DMS53 treated with DMSO at 0.1 percent for 48 hours (cell line): ENCODE results near the gene ARMC6.

ENCODE experiments used
- DNase-seq: peaks from one replicate; lab custom pipeline; 2025; ENCODE audit not compliant: unreplicated experiment; lab: John Stamatoyannopoulos, UW

ARMC6 gene

GRCh38 chr19:19033426-19034203 is at the start of gene ARMC6, which contains the start of gene SUGP2:
Gene ARMC6, plus strand, starts transcription at chr19:19033603. Its CDS starts 607 bp downstream, at chr19:19034210.
Gene SUGP2, minus strand, starts transcription at chr19:19033517. Its CDS starts 2,446 bp downstream, at chr19:19031071.
- peak; percentile 79 for DNase-seq

DNA sequence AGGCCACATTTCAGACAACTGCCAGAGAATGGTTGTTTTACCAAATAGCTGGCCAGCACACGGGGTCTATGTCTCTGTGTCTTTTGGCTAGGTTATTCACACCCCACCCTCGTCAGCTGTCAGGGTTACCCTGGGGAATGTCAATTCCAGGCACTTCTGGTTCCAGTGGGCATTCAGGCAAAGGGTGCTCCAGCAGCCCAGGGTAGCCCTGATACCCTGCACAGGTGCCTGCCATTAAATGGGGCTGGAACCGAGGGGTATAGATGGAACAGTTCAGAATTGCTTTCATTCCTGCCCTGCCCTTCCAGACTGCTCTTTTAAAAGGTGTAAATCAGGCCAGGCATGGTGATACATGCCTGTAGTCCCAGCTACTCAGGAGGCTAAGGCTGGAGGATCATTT is 49.2 kb upstream of the ARMC6 start:
- no peak for DNase-seq

DNA sequence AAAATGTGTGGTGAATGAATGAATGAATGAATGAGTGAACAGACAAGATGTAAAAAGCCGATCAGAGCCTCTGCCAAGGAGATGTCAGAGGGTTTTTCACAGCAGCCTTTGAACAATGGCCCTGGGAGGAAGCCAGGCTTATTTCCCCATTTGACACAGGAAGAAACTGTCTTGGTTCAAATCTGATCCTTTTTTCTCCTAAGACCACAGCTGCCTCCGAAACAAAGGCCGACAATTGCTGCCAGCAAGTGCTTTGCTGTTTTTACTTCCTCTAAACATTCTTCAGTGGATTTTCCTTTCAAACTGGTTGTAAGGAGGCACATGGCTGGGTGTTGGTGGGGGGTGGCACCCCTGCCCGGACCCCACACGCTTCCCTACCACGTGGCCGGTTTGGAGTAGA is 48.1 kb upstream of the ARMC6 start:
- DNase-seq = no peak

DNA sequence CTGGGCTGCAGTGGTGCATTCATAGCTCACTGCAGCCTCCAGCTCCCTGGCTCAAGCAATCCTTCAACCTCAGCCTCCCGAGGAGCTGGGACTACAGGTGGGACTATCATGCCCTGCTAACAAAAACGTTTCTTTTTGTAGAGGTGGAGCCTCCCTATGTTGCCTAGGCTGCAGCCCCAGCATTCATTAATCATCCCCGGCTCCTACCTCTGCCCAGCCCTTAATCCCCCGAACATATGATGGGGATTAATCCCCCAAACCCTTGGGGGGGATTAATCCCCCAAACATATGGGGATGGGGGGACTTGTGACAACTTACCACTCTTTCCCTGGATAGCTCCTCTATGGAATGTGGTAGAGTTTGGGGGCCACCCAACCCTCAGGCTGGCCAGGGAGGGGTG is 45.9 kb upstream of the ARMC6 start:
- DNase-seq = no peak

- no peak for DNase-seq
Measured at GRCh38 chr19:18989316-18989715, 44.1 kb upstream of the ARMC6 start.

DNA sequence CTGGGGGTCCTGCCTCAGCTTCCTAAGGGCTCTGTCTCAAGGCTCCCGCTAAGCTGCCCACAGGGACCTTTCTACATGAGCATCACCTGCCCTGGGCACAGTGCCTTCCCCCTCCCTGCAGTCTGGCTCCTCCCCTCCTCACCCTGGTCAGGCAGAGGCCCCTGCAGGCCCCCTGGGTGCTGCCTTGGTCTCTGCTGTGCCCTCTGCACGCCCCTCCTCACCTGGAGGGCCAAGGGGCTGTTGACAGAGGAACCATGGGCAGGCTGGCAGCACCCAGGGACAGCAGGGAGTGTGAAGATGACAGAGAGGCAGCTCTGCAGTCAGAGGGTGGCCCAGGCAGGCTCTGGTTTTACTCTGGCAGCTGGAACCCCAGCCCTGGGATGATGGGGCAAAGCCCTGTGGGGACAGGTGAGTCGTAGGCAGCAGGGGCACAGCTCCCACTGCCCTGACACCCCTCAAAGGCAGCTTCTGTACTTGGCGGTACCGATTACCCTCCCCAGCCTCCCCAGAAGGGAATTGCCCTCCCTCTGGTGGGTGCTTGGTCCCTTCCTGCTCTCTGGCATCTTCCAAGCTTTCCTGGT is 43.2 kb upstream of the ARMC6 start:
- no peak for DNase-seq

- DNase-seq = no peak
Measured at GRCh38 chr19:18991006-18991405, 42.4 kb upstream of the ARMC6 start.

DNA sequence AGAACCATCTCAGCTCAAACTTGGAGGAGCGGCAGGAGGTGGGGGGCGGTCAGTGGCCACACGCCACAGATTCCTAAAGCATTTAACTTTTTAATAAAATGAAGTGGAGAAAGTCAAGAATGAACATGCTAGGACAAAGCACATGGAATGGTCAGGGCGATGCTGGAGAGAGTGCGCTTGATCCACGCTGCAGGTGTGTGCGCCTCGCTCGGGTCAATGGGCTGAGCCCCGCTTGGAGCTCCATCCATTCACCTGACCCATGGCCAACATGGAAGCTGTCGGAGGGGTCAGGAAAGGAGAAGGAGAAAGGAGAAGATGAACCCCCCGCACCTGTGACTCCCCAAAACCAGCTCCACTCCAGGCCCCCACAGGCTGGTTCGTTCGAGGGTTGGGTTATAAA is 41.9 kb upstream of the ARMC6 start:
- no peak for DNase-seq

DNA sequence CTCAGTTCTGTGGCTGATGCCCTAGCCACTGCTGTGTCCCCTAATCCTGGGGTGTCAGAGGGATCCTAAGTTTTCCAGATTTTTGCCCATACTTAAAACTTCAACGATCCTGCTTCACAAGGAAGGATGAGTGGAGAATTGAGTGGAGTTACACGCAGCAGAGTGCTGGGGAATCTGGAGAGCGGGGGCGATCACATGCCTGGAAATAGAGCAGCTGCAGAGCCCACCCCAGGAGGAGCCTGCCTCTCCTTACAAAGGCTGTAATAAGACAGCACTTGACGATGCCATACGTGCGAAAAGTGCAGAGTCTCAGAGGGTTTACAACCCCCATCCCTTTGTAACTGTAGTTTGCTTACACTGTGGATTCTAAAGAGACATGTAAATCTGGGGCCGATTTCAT is 40.7 kb upstream of the ARMC6 start:
- no peak for DNase-seq

DNA sequence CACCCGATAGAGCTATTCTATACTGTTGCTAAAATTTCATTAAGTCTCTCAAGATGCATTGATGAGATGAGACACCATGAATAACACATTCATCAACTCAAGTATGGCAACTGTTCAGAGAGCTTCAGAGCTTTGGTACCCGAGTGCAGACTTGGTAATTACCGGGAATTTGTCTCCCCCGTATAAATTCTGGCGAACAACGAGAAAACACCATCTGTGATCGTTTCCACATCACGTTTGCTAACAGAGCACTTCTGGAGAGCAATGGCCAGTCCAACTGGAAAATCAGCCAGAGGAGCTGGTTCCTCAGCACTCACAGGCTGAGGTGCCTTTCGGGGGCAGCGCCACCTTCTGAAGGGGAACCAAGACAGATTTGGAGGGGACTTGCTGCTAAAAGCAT is 40.3 kb upstream of the ARMC6 start:
- DNase-seq = no peak

DNA sequence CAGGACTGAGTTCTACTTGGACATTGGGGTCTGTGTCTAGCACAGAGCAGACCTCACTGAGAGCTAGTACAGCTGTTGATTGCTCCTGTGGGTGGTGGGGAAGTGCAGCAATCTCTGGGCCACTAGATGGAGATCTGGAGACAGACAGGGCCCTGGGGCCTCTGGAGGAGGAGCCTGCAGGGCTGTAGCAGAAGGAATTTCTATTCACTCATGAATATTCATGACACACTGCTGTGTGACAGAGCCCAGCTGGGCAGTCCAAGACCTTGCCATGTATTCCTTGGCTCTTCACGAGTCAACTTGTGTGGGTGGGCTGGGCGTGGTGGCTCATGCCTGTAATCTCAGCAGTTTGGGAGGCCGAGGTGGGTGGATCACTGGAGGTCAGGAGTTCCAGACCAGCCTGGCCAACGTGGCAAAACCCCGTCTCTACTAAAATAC is 37.6 kb upstream of the ARMC6 start:
- no peak for DNase-seq

DNA sequence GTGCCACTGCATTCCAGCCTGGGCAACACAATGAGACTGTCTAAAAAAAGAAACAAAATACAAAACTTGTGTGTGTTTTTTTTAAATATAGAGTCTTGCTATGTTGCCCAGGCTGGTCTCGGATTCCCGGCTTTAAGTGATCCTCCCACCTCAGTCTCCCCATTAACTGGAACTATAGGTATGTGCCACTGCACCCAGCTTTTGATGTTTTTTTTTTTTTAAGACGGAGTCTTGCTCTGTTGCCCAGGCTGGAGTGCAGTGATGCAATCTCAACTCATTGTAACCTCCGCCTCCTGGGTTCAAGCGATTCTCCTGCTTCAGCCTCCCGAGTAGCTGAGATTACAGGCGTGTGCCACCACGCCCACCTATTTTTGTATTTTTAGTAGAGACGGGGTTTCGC is 37.1 kb upstream of the ARMC6 start:
- no peak for DNase-seq

DNA sequence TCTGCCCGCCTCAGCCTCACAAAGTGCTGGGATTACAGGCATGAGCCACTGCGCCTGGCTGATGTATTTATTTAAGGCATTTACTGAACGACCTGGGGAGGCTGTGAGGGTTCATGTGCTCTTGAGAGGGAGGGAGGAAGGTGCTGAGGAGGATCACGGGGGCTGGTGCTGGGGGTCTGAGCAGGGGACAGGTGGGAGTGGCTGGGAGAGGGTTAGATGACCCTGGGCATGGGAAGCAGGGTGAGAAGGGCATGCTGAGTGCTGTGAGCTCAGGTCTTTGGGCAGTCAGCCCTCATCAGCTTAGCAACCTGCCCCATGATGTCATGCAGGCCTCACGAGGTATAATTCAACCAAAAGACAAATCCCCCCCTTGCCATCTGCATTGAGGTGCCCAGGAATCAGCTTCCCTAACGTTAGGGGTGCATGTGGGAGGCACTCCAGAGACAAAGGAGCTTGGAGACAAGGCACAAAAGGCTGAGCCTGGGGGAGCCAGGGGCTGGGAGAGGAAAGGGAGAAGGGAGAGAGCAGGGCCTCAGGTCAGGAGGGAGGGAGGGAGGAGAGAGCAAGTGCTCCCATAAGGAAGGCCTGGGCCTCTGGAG is 36.5 kb upstream of the ARMC6 start:
- DNase-seq = no peak

- DNase-seq = no peak
Measured at GRCh38 chr19:18998276-18998675, 35.1 kb upstream of the ARMC6 start.

GRCh38 chr19:18999016-18999758 is 34.2 kb upstream of the ARMC6 start:
- DNase-seq = no peak

DNA sequence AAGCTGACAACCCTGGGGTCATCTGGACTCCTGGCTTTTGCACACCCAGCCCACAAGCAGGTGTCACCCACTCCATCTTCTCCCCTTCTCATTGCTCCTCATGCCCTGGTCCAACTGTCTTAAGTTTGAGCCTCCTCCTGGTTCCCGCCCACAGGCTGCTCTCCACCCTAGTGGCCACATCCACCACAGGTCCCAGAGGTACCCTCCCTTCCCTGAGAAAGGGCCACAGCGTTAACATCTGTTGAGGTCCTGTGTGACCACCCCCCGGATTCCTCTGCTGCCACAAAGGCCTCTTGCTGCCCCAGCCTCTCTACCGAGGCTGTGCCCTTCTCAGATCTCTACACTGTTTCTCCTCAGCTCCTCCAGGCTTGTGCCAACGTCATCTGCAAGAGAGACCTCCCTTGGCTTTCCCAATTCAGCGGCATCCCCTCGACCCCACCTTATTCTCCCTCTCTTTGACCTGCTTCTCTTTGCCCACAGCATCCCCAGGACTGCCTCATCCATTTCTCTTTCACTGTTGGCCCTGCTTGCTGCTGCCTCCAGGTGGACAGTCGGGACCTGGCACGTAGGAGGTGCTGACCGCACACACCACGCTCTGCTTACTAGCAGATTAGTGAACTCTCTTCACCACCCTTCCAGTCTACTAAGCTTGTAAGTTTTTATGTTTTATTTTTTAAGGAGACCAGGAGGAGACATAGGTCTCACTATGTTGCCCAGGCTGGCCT is 33.3 kb upstream of the ARMC6 start:
- DNase-seq = no peak

DNA sequence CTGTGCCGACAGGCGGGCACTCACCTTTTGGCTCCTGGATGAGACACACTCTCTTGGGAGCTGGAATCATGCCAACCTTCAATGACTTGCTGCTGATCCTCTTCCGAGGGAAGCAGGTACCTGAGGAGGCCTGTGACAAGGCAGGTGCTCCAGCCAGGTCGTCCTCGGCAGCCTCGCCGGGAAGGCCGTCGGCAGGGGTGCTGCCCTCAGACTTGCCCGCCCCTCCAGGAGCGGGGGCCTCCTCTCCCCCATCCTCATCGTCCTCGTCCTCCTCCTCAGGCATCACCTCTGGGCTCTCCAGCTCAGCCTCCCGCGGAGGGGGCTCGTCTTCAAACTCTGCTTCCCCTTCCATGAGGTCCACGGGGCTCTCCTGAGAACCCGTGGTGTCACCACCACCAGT is 29.3 kb upstream of the ARMC6 start:
- DNase-seq = no peak

- DNase-seq = no peak
Measured at GRCh38 chr19:19006213-19006612, 27.2 kb upstream of the ARMC6 start.

DNA sequence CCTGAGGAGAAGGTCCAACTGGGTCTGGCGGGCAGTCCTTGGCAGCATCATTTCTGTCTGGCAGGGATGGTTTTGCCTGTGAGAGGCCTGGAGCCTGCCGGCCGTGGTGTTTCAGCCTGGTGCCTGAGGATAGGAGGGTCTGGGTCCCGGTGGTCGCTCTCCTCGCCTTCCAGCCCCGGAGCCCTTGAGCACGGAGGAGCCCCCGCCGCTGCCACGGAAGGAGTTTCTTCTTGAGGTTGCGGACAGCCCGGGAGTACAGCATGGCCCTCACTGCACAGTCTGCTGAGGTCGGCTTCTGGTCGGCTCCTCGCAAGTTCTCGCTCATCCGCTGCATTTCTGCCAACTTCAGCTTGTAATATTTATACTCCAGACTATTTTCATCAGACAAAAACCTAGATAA is 23.5 kb upstream of the ARMC6 start:
- no peak for DNase-seq

GRCh38 chr19:19010551-19010950 is 22.9 kb upstream of the ARMC6 start:
- no peak for DNase-seq

GRCh38 chr19:19021115-19021514 is 12.3 kb upstream of the ARMC6 start:
- DNase-seq = no peak
